Ammon's horn (tissue), 1 donor: Measurements from ENCODE around the gene FOXI1.
"Not testable (repeated sequence)": the region's sequence is repeated elsewhere in the genome, so short reads cannot be mapped to it uniquely, and the experiment has no call there.

Source experiments
- DNase-seq: peaks from one replicate; pipeline ENCODE4 v3.0.0-alpha.2; 2016; ENCODE audit warnings: low spot score

Gene FOXI1

DNA sequence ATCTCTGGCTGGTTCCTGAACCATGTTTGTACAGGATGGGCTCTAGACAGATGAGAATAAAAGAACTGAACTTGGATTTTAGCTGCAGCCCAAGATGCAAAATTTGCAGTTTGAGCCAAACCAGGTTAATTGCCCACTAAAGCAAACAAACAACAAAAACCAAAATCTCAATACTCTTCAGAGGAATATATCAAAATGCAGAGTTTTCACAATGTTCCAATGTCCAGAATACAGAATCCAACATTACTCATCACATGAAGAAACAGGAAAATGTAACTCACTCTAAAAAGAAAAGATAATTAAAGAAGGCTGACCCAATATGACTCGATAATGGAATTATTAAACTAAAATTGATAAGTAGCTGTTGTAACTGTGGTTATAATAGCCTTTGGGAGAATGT is 20.4 kb downstream of the FOXI1 start:
- no peak for DNase-seq

GRCh38 chr5:170126626-170127025 is 20.9 kb downstream of the FOXI1 start:
- DNase-seq = no peak

GRCh38 chr5:170131235-170131634 is 25.5 kb downstream of the FOXI1 start:
- no peak for DNase-seq

DNA sequence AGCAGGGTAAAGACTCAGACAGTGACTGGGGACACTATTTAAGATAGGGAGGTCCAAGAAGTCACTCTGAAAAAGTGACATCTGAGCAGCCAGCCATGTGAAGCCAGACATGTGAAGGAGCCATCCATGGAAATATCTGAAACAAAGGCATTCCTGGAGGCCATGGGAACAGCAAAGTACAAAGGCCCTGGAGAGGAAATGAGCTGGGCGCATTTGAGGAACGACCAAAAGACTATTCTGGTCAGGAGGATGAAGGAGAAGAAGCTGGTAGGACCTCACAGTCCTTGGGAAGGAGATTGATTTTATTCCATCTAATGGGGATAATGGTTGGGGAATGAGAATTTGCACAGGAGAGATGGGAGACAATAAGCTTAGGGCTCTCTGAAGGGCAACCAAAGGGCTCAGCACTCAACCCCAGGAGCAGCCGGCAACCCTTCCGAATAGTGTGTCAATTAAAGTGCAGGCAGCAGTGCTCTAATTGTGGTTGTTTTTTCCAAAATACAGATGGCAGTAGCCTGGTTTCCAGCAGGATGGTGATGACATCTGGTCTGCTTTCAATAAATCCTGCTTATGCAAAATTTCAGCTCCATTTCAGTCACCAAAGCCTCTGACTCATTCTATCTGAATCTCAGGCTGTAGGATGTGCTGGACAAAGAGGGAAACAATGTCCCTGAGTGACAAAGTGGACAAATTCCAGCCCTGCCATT is 26.7 kb downstream of the FOXI1 start:
- DNase-seq = peak; percentile 60

DNA sequence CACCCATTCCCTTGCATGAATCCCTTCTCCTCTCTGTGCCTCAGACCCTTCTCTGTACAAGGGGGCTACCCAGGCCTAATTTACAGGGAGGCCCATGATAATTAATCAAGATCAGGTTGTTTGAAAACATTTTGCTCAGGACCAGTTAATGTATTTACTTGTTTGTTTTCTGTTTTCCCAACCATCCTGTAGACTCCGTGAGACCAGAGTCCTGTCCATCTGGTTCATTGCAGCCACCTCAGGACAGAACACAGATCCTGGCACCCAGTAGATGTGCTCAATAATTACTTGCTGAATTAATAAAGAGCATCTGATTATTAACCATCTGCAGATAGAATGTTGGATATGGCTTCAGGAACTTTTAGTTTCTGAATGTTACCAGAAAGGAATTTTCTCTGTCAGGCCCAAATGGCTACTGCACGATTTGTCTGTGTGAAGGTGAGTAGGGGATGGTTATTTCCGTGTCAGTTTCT is 27.3 kb downstream of the FOXI1 start:
- DNase-seq = no peak

GRCh38 chr5:170135796-170136490 is 30.2 kb downstream of the FOXI1 start:
- DNase-seq = no peak

- no peak for DNase-seq
Measured at GRCh38 chr5:170136506-170136905, 30.8 kb downstream of the FOXI1 start.

GRCh38 chr5:170137694-170138214 is 32.1 kb downstream of the FOXI1 start:
- no peak for DNase-seq

- DNase-seq = no peak
Measured at GRCh38 chr5:170138273-170138672, 32.6 kb downstream of the FOXI1 start.

- no peak for DNase-seq
Measured at GRCh38 chr5:170139786-170140335, 34.2 kb downstream of the FOXI1 start.

GRCh38 chr5:170141196-170141595 is 35.5 kb downstream of the FOXI1 start:
- not testable (repeated sequence) for DNase-seq

GRCh38 chr5:170141636-170142035 is 35.9 kb downstream of the FOXI1 start:
- DNase-seq = no peak

DNA sequence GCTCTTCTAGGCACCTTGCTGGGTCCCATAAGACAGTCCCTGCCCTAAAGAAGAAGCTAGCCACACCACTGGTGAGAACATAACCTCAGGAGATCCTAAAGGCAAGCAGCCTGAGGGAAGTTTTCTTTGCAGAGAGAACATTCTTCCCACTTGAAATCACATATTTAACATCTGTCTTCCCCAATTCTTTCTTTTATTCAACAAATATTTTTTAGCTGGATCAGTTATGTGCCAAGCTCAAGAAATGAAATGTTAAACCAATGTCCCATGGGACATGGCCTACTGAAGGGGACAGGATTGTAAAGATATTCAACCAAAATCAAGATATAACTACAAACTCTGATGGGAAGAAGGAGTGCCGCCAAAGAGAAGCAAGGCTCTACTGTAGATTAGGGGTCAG is 36.5 kb downstream of the FOXI1 start:
- no peak for DNase-seq

DNA sequence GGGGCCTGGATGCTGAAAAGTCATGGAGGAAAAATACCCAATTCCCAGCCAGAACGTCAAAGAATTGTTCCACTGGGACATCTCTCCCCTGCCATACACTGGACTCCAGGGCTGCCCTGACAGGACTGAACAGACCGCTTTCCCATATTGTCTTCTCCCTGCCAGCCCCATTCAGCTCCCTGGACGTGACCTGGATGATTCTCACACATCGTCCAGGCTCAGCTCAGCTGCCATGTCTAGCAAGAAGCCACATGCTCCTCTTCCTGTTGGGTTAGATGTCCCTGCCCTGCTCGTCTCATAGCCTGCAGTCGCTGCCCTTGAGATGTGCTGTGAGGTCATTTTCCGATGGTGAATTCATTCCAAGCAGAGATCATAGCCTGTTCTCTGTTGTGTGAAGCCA is 37.4 kb downstream of the FOXI1 start:
- no peak for DNase-seq

- DNase-seq = no peak
Measured at GRCh38 chr5:170143710-170144109, 38.0 kb downstream of the FOXI1 start.

DNA sequence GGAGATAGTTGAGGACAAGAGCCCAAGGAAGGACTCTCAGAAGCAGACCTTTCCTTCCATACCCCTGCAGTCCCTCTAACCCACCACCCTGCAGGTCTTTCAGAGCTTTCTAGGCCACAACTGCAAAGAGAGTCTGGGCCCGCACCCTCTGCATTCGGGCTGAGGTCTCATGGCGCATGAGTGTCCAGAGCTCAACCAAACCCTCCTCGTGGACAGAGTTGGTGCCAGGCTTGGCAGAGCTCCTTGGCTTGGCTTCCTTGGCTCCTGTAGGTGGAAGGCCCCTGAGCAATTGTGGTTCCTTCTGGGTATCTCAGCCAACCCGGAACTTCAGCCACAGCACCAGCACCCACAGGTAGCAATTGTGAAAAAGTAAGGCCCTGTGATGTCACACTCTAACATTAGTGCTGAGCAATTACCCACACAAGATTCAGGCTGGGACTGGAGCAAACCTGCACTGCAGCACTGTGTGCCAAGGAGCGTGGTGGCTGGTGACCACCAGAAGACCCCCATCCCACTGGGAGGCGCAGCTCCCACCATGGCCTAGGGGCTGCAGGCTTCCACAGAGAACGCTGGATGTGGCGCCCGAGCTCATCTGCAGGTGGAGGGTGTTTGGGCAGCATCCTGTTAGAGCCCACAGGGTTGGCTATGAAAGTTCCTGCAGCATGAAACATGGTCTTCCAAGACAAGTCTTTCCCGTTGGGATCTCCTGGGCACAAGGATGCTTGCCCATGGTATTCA is 38.8 kb downstream of the FOXI1 start:
- no peak for DNase-seq

- no peak for DNase-seq
Measured at GRCh38 chr5:170145462-170145861, 39.8 kb downstream of the FOXI1 start.

DNA sequence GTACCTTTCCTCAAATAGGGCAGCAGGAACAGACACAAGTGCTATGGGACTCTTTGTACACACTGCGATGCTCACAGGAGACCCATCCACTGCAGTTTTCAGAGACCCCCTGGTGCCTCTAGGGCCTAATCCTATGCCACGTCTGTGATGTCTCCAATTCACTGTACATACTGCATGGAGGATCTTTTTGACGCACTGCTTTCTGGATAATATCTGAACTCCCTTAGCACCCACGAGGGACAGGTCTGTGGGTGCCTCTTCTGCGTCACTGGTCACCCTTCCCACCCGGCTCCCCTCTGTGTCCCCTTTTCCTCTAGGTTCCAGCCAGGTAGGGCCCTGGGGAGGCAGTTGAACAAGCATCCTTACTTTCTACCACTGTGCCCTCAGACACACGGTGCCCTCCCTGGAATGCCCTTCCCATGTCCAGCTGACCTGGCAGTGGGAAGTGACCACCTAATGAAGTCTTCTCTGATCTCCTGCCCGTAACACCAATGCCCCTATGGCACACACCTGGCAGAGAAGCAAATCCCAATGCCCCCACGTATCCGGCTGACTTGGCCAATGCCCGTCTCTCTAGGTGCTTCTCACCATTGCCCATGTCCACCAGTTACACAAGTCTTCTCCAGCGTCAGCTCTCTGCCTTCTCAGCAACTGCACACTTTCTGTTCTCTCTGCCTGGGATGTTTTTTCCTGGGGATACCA is 41.5 kb downstream of the FOXI1 start:
- DNase-seq = no peak

GRCh38 chr5:170147753-170148264 is 42.1 kb downstream of the FOXI1 start:
- DNase-seq = no peak

DNA sequence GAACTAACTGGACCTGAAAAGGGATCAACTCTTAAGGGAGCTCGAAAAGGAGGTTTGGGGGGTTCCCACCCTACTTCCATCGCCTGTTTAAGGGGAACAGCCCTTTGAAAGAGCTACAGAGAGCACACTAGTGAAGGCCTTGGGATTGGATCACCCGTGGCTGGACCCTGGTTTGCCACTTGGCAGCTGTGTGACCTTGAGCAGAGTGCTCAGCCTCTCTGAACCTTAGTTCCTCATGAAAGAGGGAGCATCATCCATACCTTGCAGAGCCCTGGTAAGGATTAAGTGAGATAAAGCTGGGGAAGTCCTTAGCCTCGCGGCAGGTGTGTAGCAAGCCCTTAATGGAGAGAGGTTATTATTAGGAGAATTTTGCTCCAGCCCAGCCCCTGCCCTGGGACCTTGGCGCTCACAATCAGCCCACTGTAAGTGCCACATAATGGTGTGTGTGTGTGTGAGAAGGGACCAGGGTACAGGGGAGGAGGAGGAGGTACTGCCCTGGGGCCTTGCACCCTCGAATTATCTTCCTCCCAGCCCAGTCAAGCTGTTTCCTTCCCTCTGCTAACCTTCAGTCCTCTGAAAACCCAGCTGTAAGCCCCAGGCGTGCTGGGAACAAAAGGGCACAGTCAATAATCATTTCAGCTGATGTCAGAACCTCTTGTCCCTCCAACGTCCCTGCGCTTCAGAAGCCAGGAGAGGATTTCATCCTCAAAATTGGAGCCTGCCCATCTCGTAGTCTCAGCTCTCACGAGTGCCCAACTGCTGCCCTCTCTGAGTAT is 42.9 kb downstream of the FOXI1 start:
- DNase-seq = no peak

GRCh38 chr5:170149206-170149515 is 43.5 kb downstream of the FOXI1 start:
- DNase-seq = no peak
